ENCODE data around the gene GINS2.

The GINS2 gene

GRCh38 chr16:85716022-85716679 is 27.4 kb upstream of the GINS2 start:
- no peak for DNase-seq (ENCODE audit: low spot score)

GRCh38 chr16:85715169-85716021 is 26.6 kb upstream of the GINS2 start:
- DNase-seq (ENCODE audit: low spot score), result no peak

GRCh38 chr16:85712801-85713200 is 24.0 kb upstream of the GINS2 start:
- no peak for DNase-seq (ENCODE audit: low spot score)

- DNase-seq (ENCODE audit: low spot score), result no peak
Measured at GRCh38 chr16:85711982-85712587, 23.3 kb upstream of the GINS2 start.

GRCh38 chr16:85710732-85711131 is 22.0 kb upstream of the GINS2 start:
- no peak for DNase-seq (ENCODE audit: low spot score)

- no peak for DNase-seq (ENCODE audit: low spot score)
Measured at GRCh38 chr16:85709766-85710585, 21.2 kb upstream of the GINS2 start.

GRCh38 chr16:85708338-85708737 is 19.6 kb upstream of the GINS2 start:
- DNase-seq (ENCODE audit: low spot score), result no peak

- no peak for DNase-seq (ENCODE audit: low spot score)
Measured at GRCh38 chr16:85707528-85708095, 18.9 kb upstream of the GINS2 start.

- DNase-seq (ENCODE audit: low spot score), result no peak
Measured at GRCh38 chr16:85706449-85707034, 17.8 kb upstream of the GINS2 start.

GRCh38 chr16:85704900-85705846 is 16.4 kb upstream of the GINS2 start:
- DNase-seq (ENCODE audit: low spot score), result no peak

GRCh38 chr16:85704011-85704410 is 15.3 kb upstream of the GINS2 start:
- DNase-seq (ENCODE audit: low spot score), result no peak

GRCh38 chr16:85699628-85700027 is 10.9 kb upstream of the GINS2 start:
- DNase-seq (ENCODE audit: low spot score), result peak; percentile 76

- DNase-seq (ENCODE audit: low spot score), result no peak
Measured at GRCh38 chr16:85698935-85699558, 10.3 kb upstream of the GINS2 start.

GRCh38 chr16:85698459-85698891 is 9.7 kb upstream of the GINS2 start:
- DNase-seq (ENCODE audit: low spot score), result no peak

GRCh38 chr16:85697431-85697830 is 8.7 kb upstream of the GINS2 start:
- DNase-seq (ENCODE audit: low spot score), result no peak

- DNase-seq (ENCODE audit: low spot score), result no peak
Measured at GRCh38 chr16:85696781-85697180, 8.0 kb upstream of the GINS2 start.

- DNase-seq (ENCODE audit: low spot score), result no peak
Measured at GRCh38 chr16:85695196-85696128, 6.7 kb upstream of the GINS2 start.

- DNase-seq (ENCODE audit: low spot score), result no peak
Measured at GRCh38 chr16:85690469-85691064, 1.8 kb upstream of the GINS2 start.

Data from AG08396 (cell line).